ENCODE data around the gene OR52W1. TPM values are rescaled to one million over a fixed set of nuclear protein-coding genes. Genes with fewer than 3 reads are reported as not detected.
A peak's percentile ranks its signal among the peaks of the same experiment; 100 is the strongest.

Gene OR52W1
- total RNA-seq, 4 donors from 2014 or later: not detected

DNA sequence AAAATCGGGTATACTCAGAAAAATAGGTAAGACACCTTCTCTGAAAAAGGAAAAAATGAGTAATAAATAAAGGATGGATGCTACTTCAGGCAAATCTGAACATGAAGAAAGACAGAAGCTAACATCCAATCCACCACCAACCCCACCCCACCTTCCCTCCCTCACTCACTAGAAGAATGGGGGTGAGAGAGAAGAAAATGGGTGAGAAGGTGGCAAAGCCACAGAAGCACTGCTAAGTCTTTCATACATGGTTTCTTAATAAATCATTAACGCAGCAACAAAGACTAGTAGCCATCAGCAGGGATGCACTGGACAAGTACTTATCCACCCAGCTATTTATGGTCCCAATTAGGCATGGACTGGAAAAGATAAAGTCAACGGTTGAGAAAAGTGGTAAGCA is 29.5 kb downstream of the OR52W1 start:
- no peaks in the 10 kb centered on the region for H3K27me3 ChIP-seq
- H3K4me3 ChIP-seq: no peak overlapping the region
- peaks cover 17 to 45% (median 32%) of the 10 kb centered on the region in 4 donors for H3K4me1 ChIP-seq
- intact Hi-C loops (cut with DNase I): no loop called here
- WGBS: 56% methylated on average over 3 of the region's 3 CpGs
- DNase-seq (ENCODE audit: extremely low spot score): no peak
- peaks cover 6 to 11% (median 9%) of the 10 kb centered on the region in 4 donors for H3K36me3 ChIP-seq
- H3K27ac ChIP-seq (replicated peaks in 1 of 4): no peak overlapping the region
- H3K9me3 ChIP-seq: no peaks in the 10 kb centered on the region
- TF ChIP-seq EP300 (IDR thresholded peaks at IDR 0.05): no peak
- no peak for TF ChIP-seq CTCF (IDR thresholded peaks at IDR 0.05)
- no peak for TF ChIP-seq POLR2AphosphoS5 (IDR thresholded peaks at IDR 0.05)
- TF ChIP-seq POLR2A (IDR thresholded peaks at IDR 0.05; ENCODE audit: low read depth): no peak

DNA sequence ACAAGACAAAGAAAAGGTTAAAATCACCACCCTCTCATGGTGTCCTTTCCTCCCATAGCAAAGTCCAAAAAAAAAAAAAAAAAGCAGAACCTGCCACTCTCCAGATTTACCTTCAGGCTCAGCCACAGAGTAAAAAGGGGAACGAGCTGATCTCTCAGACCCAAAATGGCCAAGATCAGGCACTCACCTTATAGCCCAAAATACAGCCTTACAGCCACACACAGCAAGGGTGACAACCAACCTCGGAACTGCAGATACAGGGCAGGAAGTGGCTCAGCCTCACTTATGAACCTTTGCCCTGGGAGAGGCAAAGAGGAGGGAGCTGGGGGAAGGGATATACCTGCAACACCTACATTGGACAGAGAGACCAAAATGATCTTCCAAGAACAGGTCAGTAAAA is 30.9 kb downstream of the OR52W1 start:
- no peaks in the 10 kb centered on the region for H3K9me3 ChIP-seq
- H3K4me3 ChIP-seq: no peak overlapping the region
- H3K27me3 ChIP-seq: no peaks in the 10 kb centered on the region
- TF ChIP-seq POLR2AphosphoS5 (IDR thresholded peaks at IDR 0.05) (no peak), POLR2A (IDR thresholded peaks at IDR 0.05; ENCODE audit: low read depth) (no peak), CTCF (IDR thresholded peaks at IDR 0.05) (no peak)
- H3K27ac ChIP-seq (replicated peaks in 1 of 4): no peak overlapping the region
- peaks cover 18 to 45% (median 37%) of the 10 kb centered on the region in 4 donors for H3K4me1 ChIP-seq
- no peaks in the 10 kb centered on the region for H3K36me3 ChIP-seq
- intact Hi-C loops (cut with DNase I): loop anchor here (5.0 kb wide), 2 partner anchors 87 to 452 kb away; partner anchors contain the start of gene MRPL17
- DNase-seq (ENCODE audit: extremely low spot score): no peak
- 63% methylated on average over 2 of the region's 2 CpGs for WGBS

- TF ChIP-seq CTCF (IDR thresholded peaks at IDR 0.05): no peak
- no peak for TF ChIP-seq POLR2A (IDR thresholded peaks at IDR 0.05; ENCODE audit: low read depth)
- H3K9me3 ChIP-seq: no peaks in the 10 kb centered on the region
- H3K27me3 ChIP-seq: no peaks in the 10 kb centered on the region
- DNase-seq (ENCODE audit: extremely low spot score): no peak
- peaks cover 9 to 36% (median 33%) of the 10 kb centered on the region in 4 donors for H3K4me1 ChIP-seq
- no peak overlapping the region for H3K4me3 ChIP-seq
- H3K27ac ChIP-seq (replicated peaks in 1 of 4): no peak overlapping the region
- H3K36me3 ChIP-seq: no peaks in the 10 kb centered on the region
- intact Hi-C loops (cut with DNase I): loop anchor here (5.0 kb wide), 2 partner anchors 84 to 449 kb away; partner anchors contain the start of gene MRPL17
Measured at GRCh38 chr11:6232899-6233298, 33.9 kb downstream of the OR52W1 start.

GRCh38 chr11:6233984-6234386 is 35.0 kb downstream of the OR52W1 start:
- no peaks in the 10 kb centered on the region for H3K27me3 ChIP-seq
- H3K4me1 ChIP-seq: peaks cover 9 to 36% (median 33%) of the 10 kb centered on the region in 4 donors
- DNase-seq (ENCODE audit: extremely low spot score): no peak
- H3K9me3 ChIP-seq: no peaks in the 10 kb centered on the region
- H3K4me3 ChIP-seq: peak overlapping the region; percentile 68 to 93 (median 74)
- TF ChIP-seq POLR2AphosphoS5 (IDR thresholded peaks at IDR 0.05): no peak
- TF ChIP-seq CTCF (IDR thresholded peaks at IDR 0.05): no peak
- no peak for TF ChIP-seq POLR2A (IDR thresholded peaks at IDR 0.05; ENCODE audit: low read depth)
- no peak for TF ChIP-seq EP300 (IDR thresholded peaks at IDR 0.05)
- intact Hi-C loops (cut with DNase I): loop anchor here (5.0 kb wide), 2 partner anchors 83 to 448 kb away; partner anchors contain the start of gene MRPL17
- WGBS: under 1% methylated on average over 10 of the region's 10 CpGs
- H3K27ac ChIP-seq (replicated peaks in 1 of 4): peak overlapping the region; percentile 82 to 92 (median 88)
- no peaks in the 10 kb centered on the region for H3K36me3 ChIP-seq

All from esophagus muscularis mucosa (tissue), 4 donors.